Activated CD8-positive, alpha-beta memory T cell treated with anti-CD3 and anti-CD28 coated beads for 1 hour (primary cell): Measurements from ENCODE around the gene CBFA2T2.
"Not testable (repeated sequence)": the region's sequence is repeated elsewhere in the genome, so short reads cannot be mapped to it uniquely, and the experiment has no call there.

ENCODE experiments used
- DNase-seq, 2 donors: peaks; one replicate each; pipeline ENCODE4 v3.0.0-alpha.2; 2020; ENCODE audit warnings: low read depth in 1 of 2; ENCODE audit errors: extremely low read depth in 1 of 2

Gene CBFA2T2

DNA sequence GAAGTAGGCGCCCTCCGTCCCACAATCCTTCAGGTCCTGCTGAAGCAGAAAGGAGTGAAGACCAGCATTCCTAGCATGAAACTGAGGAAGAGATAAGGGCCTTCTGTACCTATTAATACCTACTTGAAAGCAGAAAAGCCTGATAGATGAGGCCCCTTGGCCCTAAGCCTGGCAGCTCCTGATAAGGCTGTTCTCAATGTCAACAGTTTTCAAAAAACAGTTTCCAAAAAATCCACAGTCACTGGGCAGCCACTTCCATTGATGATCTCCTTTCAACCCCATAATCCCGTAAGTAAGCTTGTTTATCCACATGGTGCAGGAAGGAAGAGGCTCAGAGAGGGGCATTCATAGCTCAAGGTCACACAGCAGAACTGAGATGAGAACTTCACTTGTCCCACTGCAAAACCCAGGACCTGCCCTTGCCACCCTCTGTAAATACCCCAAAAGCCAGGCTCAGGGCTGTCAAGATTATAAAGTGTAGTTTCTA lies 199.1 kb downstream of the CBFA2T2 start:
- DNase-seq, result no peak

DNA sequence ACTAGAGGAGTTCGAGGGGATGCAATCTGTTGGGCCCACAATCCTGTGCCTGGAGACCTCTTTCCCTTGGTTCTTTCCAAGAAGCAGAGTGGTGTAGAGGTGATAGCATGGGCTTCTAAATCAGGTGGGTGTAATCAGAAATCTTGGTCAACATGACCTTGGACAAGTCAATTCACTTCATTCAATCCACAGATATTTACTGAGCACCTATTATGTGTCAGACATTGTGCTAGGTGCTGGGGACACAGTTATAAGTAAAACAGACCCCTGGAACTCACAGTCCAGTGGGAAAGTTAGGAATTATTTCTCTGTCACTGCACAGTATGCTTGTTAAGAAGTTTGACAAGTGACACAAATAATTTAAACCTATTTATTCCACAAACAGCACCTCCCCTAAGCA lies 199.6 kb downstream of the CBFA2T2 start:
- no peak for DNase-seq

DNA sequence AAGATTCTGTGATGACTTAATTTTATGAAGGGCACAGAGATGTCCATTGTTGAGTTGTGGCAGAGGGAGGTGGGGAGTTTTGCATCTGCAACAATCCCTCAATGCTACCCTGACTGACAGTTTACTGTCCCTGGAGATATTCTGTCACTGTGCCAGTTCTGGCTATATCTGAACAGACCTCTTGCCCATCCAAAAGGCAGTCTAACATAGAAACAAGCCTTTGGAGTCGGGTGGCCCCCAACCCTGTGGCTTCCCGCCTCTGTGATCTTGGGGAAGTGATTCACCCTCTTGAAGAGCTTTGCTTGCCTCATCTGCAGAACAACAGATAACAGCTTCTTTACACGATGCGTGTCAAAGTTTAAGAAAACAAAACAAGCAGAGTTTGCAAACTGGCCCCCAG lies 200.1 kb downstream of the CBFA2T2 start:
- DNase-seq, result peak; percentile 25 to 46

DNA sequence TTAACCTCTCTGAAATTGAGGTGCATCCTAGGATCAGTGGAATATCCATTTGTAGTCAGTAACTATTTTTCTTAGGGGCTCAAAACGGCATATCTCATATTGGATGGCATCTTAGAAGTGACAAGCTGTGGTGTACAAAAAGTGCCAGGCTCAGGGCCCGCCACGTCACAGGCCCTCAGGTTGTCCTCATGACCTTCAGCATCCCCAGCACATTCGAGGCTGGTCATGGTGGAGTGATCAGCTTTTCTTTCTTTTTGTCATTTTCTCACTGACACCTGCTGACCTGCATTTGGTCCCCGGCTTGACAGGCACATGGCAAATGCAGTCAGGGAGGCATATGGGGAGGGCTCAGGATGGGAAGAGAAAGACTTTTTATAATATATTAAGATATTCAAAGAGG lies 203.4 kb downstream of the CBFA2T2 start:
- DNase-seq, result no peak

DNA sequence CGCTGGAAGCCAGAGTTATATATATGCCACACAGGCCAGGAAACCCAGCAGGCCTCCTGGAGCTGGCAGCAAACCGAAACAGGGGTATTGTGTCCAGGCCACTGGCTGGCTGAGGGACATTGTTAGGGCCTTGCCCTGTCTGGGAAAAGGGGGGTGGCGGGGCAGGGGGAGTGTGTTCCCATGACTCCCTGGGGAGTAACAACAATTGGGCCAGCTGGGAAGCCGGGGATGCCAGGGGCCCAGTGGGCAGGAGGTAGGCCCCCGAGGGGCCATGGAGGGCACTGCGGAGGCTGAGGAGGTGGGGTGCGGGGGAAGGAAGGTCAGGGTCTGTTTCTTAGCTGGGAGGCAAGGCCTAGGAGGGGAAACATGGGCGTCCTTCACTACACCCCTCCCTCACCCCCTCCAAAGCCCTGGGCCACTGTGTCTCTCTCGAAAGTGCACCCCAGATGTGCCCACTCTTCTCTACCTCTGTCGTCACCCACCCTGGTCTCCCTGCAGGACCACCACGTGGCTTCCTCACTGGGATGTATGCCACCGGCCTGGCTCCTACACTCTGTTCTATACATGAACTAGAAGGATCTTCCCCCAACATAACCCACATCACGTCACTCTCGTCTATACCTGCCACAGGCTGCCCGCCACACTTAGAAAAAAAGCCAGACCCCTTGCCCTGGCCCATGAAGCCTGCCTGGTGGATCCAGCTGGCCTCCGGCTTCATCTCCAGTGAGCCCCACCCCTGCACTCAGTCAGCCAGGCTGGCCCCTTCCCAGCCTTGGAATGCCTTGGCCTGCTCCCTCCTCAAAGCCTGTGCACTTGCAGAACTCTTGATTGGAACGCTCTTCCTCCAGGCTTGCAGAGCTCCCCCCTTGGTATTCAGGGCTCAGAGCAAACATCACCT lies 204.1 kb downstream of the CBFA2T2 start:
- DNase-seq, result no peak

DNA sequence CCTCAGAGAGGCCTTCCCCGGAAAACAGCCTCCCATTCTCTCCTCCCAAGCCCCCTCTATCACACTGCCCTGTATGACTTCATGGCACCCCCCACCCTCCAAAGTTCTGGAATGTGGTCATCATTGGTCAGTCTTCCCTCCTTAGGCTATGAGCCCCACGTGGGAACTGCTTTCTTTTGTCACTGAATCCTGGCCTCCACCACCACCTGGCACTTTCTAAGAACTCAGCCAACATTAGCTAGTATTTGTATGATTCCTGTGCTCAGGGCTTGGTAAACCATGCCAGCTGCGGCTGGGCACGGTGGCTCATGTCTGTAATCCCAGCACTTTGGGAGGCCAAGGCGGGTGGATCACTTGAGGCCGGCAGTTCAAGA lies 204.7 kb downstream of the CBFA2T2 start:
- no peak for DNase-seq

DNA sequence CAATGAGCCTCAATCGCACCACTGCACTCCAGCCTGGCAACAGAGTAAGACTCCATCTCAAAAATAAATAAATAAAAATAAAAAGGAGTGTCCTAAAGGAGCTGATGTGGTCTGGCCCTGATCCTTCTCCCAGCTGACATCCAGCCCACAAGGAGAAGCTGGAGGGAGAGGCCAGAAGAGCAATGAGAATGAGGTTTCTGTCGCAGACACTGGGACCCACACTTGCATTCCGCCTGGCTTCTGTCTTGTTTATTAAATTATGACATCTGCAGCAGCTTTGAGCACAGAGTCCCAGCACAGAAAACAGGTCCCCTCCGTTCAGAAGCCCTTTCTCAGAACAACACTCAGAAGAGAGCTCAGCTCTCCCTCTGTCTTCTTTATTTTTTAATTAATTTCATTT lies 206.6 kb downstream of the CBFA2T2 start:
- no peak for DNase-seq

DNA sequence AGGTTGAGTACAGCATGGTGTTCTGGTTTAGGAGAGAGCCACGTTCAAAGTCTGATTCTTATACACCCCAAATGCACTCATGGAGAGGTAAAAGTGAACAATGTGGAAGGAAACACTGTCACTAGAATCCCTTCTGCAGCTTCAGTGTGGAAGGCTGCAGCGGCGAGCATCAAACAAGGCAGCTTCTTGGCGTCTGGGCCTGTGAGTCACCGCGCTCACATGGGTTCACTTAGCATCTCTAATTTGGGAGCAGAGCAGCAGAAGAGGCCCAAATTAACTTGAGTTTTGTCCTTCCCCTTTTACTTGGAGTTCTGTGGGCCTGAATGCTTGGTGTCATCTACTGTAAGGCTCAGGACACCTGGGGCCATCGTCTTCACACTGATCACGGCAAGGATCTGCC lies 207.2 kb downstream of the CBFA2T2 start:
- no peak for DNase-seq

DNA sequence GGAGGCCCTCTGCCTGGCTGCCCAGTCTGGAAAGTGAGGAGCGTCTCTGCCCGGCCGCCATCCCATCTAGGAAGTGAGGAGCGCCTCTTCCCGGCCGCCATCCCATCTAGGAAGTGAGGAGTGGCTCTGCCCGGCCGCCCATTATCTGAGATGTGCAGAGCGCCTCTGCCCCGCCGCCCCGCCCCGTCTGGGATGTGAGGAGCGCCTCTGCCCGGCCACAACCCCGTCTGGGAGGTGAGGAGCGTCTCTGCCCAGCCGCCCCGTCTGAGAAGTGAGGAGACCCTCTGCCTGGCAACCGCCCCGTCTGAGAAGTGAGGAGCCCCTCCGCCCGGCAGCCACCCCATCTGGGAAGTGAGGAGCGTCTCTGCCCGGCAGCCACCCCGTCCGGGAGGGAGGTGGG lies 209.1 kb downstream of the CBFA2T2 start:
- DNase-seq, result not testable (repeated sequence)
